ENCODE data around the gene CYB561. TPM values are rescaled to one million over a fixed set of nuclear protein-coding genes. Genes with fewer than 3 reads are reported as not detected.
"Not testable (repeated sequence)": the region's sequence is repeated elsewhere in the genome, so short reads cannot be mapped to it uniquely, and the experiment has no call there.

CYB561 gene
- total RNA-seq, 1 experiment from 2014 or later, result 35.1 TPM

GRCh38 chr17:63455417-63455816 is 9.3 kb upstream of the CYB561 start (continued):
- TF ChIP-seq MXD4 (CRISPR knock-in tag; IDR thresholded peaks at IDR 0.05; ENCODE audit: borderline replicate concordance) (no peak), ETV6 (CRISPR knock-in tag; IDR thresholded peaks at IDR 0.05) (no peak), CDX4 (CRISPR knock-in tag; IDR thresholded peaks at IDR 0.05; ENCODE audit: borderline replicate concordance) (no peak), TP53 (CRISPR knock-in tag; IDR thresholded peaks at IDR 0.05) (no peak), NFE2L1 (CRISPR knock-in tag; IDR thresholded peaks at IDR 0.05) (no peak), PRRX2 (CRISPR knock-in tag; IDR thresholded peaks at IDR 0.05) (no peak), MLX (CRISPR knock-in tag; IDR thresholded peaks at IDR 0.05) (no peak), OVOL2 (CRISPR knock-in tag; IDR thresholded peaks at IDR 0.05; ENCODE audit: borderline replicate concordance) (no peak), ZNF396 (CRISPR knock-in tag; IDR thresholded peaks at IDR 0.05; ENCODE audit: borderline replicate concordance) (no peak), CREB1 (CRISPR knock-in tag; IDR thresholded peaks at IDR 0.05) (no peak), ZMAT4 (CRISPR knock-in tag; IDR thresholded peaks at IDR 0.05) (no peak), ZNF512 (CRISPR knock-in tag; IDR thresholded peaks at IDR 0.05; ENCODE audit: borderline replicate concordance) (no peak), NFYB (CRISPR knock-in tag; conservative IDR thresholded peaks at IDR 0.05; ENCODE audit: low read depth) (no peak)

GRCh38 chr17:63454915-63455314 is 8.8 kb upstream of the CYB561 start:
- DNase-seq (ENCODE audit: low spot score) (no peak), ATAC-seq (no peak)
- ChIA-PET CTCF (interaction anchor here (1.5 to 2.1 kb wide), 2 partner anchors 24 to 157 kb away, joined by 6 read pairs; no protein-coding TSS in a partner anchor), POLR2A (no interaction called here)
- H3K27me3 Mint-ChIP-seq (ENCODE audit: low read depth), result peaks cover 7% of the 10 kb centered on the region
- peak overlapping the region; percentile 63 for H3K27ac Mint-ChIP-seq
- no peak overlapping the region for H3K4me3 Mint-ChIP-seq
- peaks cover 3% of the 10 kb centered on the region; the same call in 1 of the 2 replicates for H3K36me3 Mint-ChIP-seq
- no peaks in the 10 kb centered on the region for H3K9me3 Mint-ChIP-seq
- H3K4me1 Mint-ChIP-seq, result peaks cover 18% of the 10 kb centered on the region
- no peak for TF ChIP-seq ZNF121 (CRISPR knock-in tag; IDR thresholded peaks at IDR 0.05)
- TF ChIP-seq ZNF423 (CRISPR knock-in tag; IDR thresholded peaks at IDR 0.05), result no peak
- no peak for TF ChIP-seq NFE2L1 (CRISPR knock-in tag; IDR thresholded peaks at IDR 0.05)
- TF ChIP-seq USF2 (CRISPR knock-in tag; IDR thresholded peaks at IDR 0.05), result no peak
- TF ChIP-seq ATF3 (CRISPR knock-in tag; conservative IDR thresholded peaks at IDR 0.05), result no peak
- TF ChIP-seq ETV6 (CRISPR knock-in tag; IDR thresholded peaks at IDR 0.05), result no peak
- TF ChIP-seq ZNF281 (CRISPR knock-in tag; IDR thresholded peaks at IDR 0.05), result no peak
- no peak for TF ChIP-seq USF1 (CRISPR knock-in tag; IDR thresholded peaks at IDR 0.05)
- no peak for TF ChIP-seq CREM (CRISPR knock-in tag; IDR thresholded peaks at IDR 0.05)
- no peak for TF ChIP-seq MYBL2 (CRISPR knock-in tag; IDR thresholded peaks at IDR 0.05)
- TF ChIP-seq ZBTB21 (CRISPR knock-in tag; IDR thresholded peaks at IDR 0.05; ENCODE audit: borderline replicate concordance), result no peak
- TF ChIP-seq E2F1 (CRISPR knock-in tag; IDR thresholded peaks at IDR 0.05), result no peak
- no peak for TF ChIP-seq CDX4 (CRISPR knock-in tag; IDR thresholded peaks at IDR 0.05; ENCODE audit: borderline replicate concordance)
- no peak for TF ChIP-seq ZNF671 (CRISPR knock-in tag; IDR thresholded peaks at IDR 0.05)
- TF ChIP-seq PRRX2 (CRISPR knock-in tag; IDR thresholded peaks at IDR 0.05), result no peak

- H3K4me3 Mint-ChIP-seq; ATAC-seq; DNase-seq (ENCODE audit: low spot score); H3K27ac Mint-ChIP-seq; H3K9me3 Mint-ChIP-seq; H3K36me3 Mint-ChIP-seq; H3K27me3 Mint-ChIP-seq (ENCODE audit: low read depth): not testable (repeated sequence)
- H3K4me1 Mint-ChIP-seq, result peaks cover 19% of the 10 kb centered on the region
- CTCF ChIA-PET, result interaction anchor here (1.5 to 2.1 kb wide), 2 partner anchors 24 to 158 kb away, joined by 6 read pairs; no protein-coding TSS in a partner anchor
- POLR2A ChIA-PET, result interaction anchor here (0.6 kb wide), 1 partner anchor 763 kb away, joined by 6 read pairs; no protein-coding TSS in a partner anchor
Observed at GRCh38 chr17:63454357-63454756, 8.3 kb upstream of the CYB561 start.

Measured in WTC11 (cell line).